K562 (cell line): ENCODE measurements around the gene IFNGR2. TPM values are rescaled to one million over a fixed set of nuclear protein-coding genes. Genes with fewer than 3 reads are reported as not detected.

Source experiments
- DLX4 ChIP-seq: fragments of 250-450 bp; sonication (Bioruptor Pico); IDR thresholded peaks from 2 replicates; pipeline ENCODE4 v1.6.1; 2021; ENCODE audit warnings: mild to moderate bottlenecking
- ETV5 ChIP-seq: sonication (generic); formaldehyde crosslinking; IDR thresholded peaks from 2 replicates; pipeline ENCODE4 v1.4.0; 2020; ENCODE audit warnings: low read depth, mild to moderate bottlenecking, missing genetic modification reagents
- ETV6 ChIP-seq, 3 experiments: fragments of 150-350 bp in 1 of 3; sonication (generic) in 1 of 3; formaldehyde crosslinking in 1 of 3; IDR thresholded peaks; 2 replicates each; pipeline versions ENCODE4 v1.6.1 to v1.8.0; 2014 to 2022; ENCODE audit warnings: borderline replicate concordance in 2 of 3, low read depth in 2 of 3, antibody characterized with exemption in 1 of 3, low read length in 1 of 3, mild to moderate bottlenecking in 1 of 3, missing genetic modification reagents in 1 of 3
- HMG20B ChIP-seq: fragments of 250-450 bp; sonication (Bioruptor Pico); IDR thresholded peaks from 2 replicates; pipeline ENCODE4 v1.5.0; 2021; ENCODE audit warnings: mild to moderate bottlenecking
- JUN ChIP-seq, 2 experiments: sonication (generic) in 1 of 2; formaldehyde crosslinking in 1 of 2; IDR thresholded peaks; 2 replicates each; pipeline versions ENCODE4 v1.6.1 to v1.8.0; 2012 to 2022; ENCODE audit warnings: borderline replicate concordance in 2 of 2, mild to moderate bottlenecking in 2 of 2, improper control_type of control experiment in 1 of 2, low read depth in 1 of 2, low read length in 1 of 2, missing genetic modification reagents in 1 of 2
- MAFG ChIP-seq: fragments of 450-650 bp; conservative IDR thresholded peaks from 2 replicates; pipeline ENCODE4 v1.6.1; 2016; ENCODE audit warnings: missing genetic modification characterization, missing compliant biosample characterization
- MIER1 ChIP-seq: fragments of 450-650 bp; IDR thresholded peaks from 2 replicates; pipeline ENCODE4 v1.6.1; 2016; ENCODE audit warnings: antibody characterized with exemption, mild to moderate bottlenecking, low read depth
- NCOR1 ChIP-seq: fragments of 450-650 bp; IDR thresholded peaks from 2 replicates; pipeline ENCODE4 v1.6.1; 2016; ENCODE audit warnings: mild to moderate bottlenecking, moderate library complexity
- SPI1 ChIP-seq: IDR thresholded peaks from 2 replicates; pipeline ENCODE4 v1.6.1; 2011; ENCODE audit warnings: low read depth, low read length, control low read depth, borderline replicate concordance
- TFE3 ChIP-seq: fragments of 450-650 bp; formaldehyde crosslinking; IDR thresholded peaks from 2 replicates; pipeline ENCODE4 v1.4.0; 2020; ENCODE audit warnings: mild to moderate bottlenecking, mixed read lengths
- XRCC3 ChIP-seq: fragments of 450-650 bp; IDR thresholded peaks from 2 replicates; pipeline ENCODE4 v1.6.1; 2017; ENCODE audit warnings: mild to moderate bottlenecking, moderate library complexity
- ZBTB26 ChIP-seq: fragments of 450-650 bp; formaldehyde crosslinking; IDR thresholded peaks from 2 replicates; pipeline ENCODE4 v1.4.0; 2022; ENCODE audit warnings: missing genetic modification characterization
- ZNF184 ChIP-seq: sonication (generic); formaldehyde crosslinking; IDR thresholded peaks from 2 replicates; pipeline ENCODE4 v1.5.0; 2020; ENCODE audit warnings: missing genetic modification reagents
- ZNF449 ChIP-seq: fragments of 250-450 bp; sonication (Bioruptor Pico); IDR thresholded peaks from 2 replicates; pipeline ENCODE4 v1.8.0; 2022; ENCODE audit warnings: moderate library complexity, mild to moderate bottlenecking, inconsistent platforms
- ZNF561 ChIP-seq: fragments of 450-650 bp; formaldehyde crosslinking; conservative IDR thresholded peaks from 2 replicates; pipeline ENCODE4 v1.4.0; 2020; ENCODE audit warnings: mild to moderate bottlenecking, moderate library complexity
- ZNF592 ChIP-seq: fragments of 450-650 bp; IDR thresholded peaks from 2 replicates; pipeline ENCODE4 v1.6.1; 2017; ENCODE audit warnings: antibody characterized with exemption, mild to moderate bottlenecking
- ZZZ3 ChIP-seq: fragments of 450-650 bp; IDR thresholded peaks from 2 replicates; pipeline ENCODE4 v1.6.1; 2016; ENCODE audit warnings: antibody characterized with exemption, mild to moderate bottlenecking, moderate library complexity
- polyA plus RNA-seq, 8 experiments: library from polyadenylated mRNA; depleted of rRNA in 4 of 8; stranded (reverse) in 5 of 8; unstranded in 3 of 8; fragments of >200 nt; fragmentation: Nextera tagmentation in 2 of 8; fragmentation: Illumina TruSeq in 1 of 8; extraction: Ambion mirVana in 2 of 8; extraction: Trizol in 1 of 8; gene quantifications; 2 replicates each; pipeline versions ENCODE4 v1.2.1 to v1.2.3, GENCODE V29; 2011 to 2014; ENCODE audit warnings: inconsistent platforms in 1 of 8, missing spikeins in 1 of 8
- total RNA-seq, 7 experiments: library from RNA; depleted of rRNA in 6 of 7; stranded (reverse); fragments of >200 nt in 6 of 7; fragmentation: Illumina TruSeq in 2 of 7; extraction: Trizol in 2 of 7; gene quantifications; 2 replicates each; pipeline versions ENCODE4 v1.2.1 to v1.2.3, GENCODE V29; 2011 to 2021; ENCODE audit warnings: low replicate concordance in 1 of 7

Gene IFNGR2
- total and polyA plus RNA-seq, 9 of the 15 experiments (the other 6 are each of a cell fraction or from before 2014, with no cell fraction given): 6.7 to 58.0 (median 28.5) TPM

GRCh38 chr21:33383056-33383888 is 19.9 kb upstream of the IFNGR2 start (continued):
- peak; percentile 73; the same call in 1 of the 2 replicates for TF ChIP-seq JUN (IDR thresholded peaks at IDR 0.05; ENCODE audit: borderline replicate concordance, low read depth, low read length)
- TF ChIP-seq JUN (CRISPR knock-in tag; IDR thresholded peaks at IDR 0.05; ENCODE audit: borderline replicate concordance): no peak
- TF ChIP-seq ETV6 (IDR thresholded peaks at IDR 0.05; ENCODE audit: borderline replicate concordance in 1 of 2, low read depth in 2 of 2, low read length in 1 of 2): no peak
- TF ChIP-seq ETV6 (CRISPR knock-in tag; IDR thresholded peaks at IDR 0.05; ENCODE audit: borderline replicate concordance): peak; percentile 36; the same call in 1 of the 2 replicates
- TF ChIP-seq ZNF592: peak; percentile 97
- TF ChIP-seq MIER1: no peak
- TF ChIP-seq ETV5 (CRISPR knock-in tag): peak; percentile 35; the same call in 1 of the 2 replicates
- TF ChIP-seq XRCC3: no peak
- TF ChIP-seq MAFG: peak; percentile 50
- TF ChIP-seq ZNF449: 0 out of 2 replicates have a peak, but pooled peaks have one; percentile 46
- no peak for TF ChIP-seq HMG20B
- TF ChIP-seq ZNF184 (CRISPR knock-in tag): no peak
- TF ChIP-seq DLX4: no peak
- TF ChIP-seq ZNF561 (CRISPR knock-in tag): 0 out of 2 replicates have a peak, but pooled peaks have one; percentile 25
- TF ChIP-seq TFE3: peak; percentile 87
- TF ChIP-seq ZZZ3: no peak
- peak; percentile 86 for TF ChIP-seq SPI1
- peak; percentile 55; the same call in 1 of the 2 replicates for TF ChIP-seq ZBTB26 (CRISPR knock-in tag)
- TF ChIP-seq NCOR1: no peak
